K562 (cell line): ENCODE measurements around the gene NFATC3. TPM values are rescaled to one million over a fixed set of nuclear protein-coding genes. Genes with fewer than 3 reads are reported as not detected.

Experiments used
- ATAC-seq: fragments of 200-7000 bp; cut with Tn5 transposase; 3 replicates; pipeline ENCODE4 v1.9.1; 2020; ENCODE audit warnings: moderate library complexity
- BruUV-seq: library from RNA; stranded (reverse); fragments of 400-500 nt; replicated peaks from 2 replicates; lab custom pipeline; 2021; lab: Mats Ljungman, UMichigan
- CTCF ChIA-PET: fragments of 300-600 bp; formaldehyde crosslinking; extraction: SDS; loops from one replicate; lab custom pipeline; 2021; ENCODE audit warnings: low intra/inter-chr PET ratio; lab: Yijun Ruan, JAX
- POLR2A ChIA-PET: fragments of 300-600, 350-650 bp; sonication (Branson Sonifier 250); formaldehyde crosslinking; extraction: SDS; loops from one replicate; lab custom pipeline; 2021; ENCODE audit warnings: antibody characterized with exemption, inconsistent platforms; lab: Yijun Ruan, JAX
- DNase-seq, 4 experiments: peaks; one replicate each; pipeline versions ENCODE4 v3.0.0 to v3.0.0-alpha.2; 2011 to 2018; ENCODE audit warnings: low spot score in 3 of 4, mixed read lengths in 3 of 4; ENCODE audit errors: extremely low read depth in 1 of 4
- FAIRE-seq: peaks from 2 replicates; lab custom pipeline; 2011; peaks lifted over from hg19 to GRCh38; lab: Jason Lieb, UNC
- H2AFZ ChIP-seq: 2 replicates; pipeline ENCODE4 v1.6.0; 2011; ENCODE audit warnings: low read depth, low read length, control low read depth, inconsistent platforms
- H3K27ac ChIP-seq: fragments of 200-600 bp; 3 replicates; pipeline ENCODE4 v1.8.0; 2011; ENCODE audit warnings: low read depth, mild to moderate bottlenecking, control low read depth, inconsistent platforms, low read length, moderate library complexity, mixed read lengths; ENCODE audit errors: extremely low read depth
- H3K27me3 ChIP-seq, 2 experiments: fragments of 300-600 bp in 1 of 2; 2 replicates in 1 of 2; 3 replicates in 1 of 2; pipeline versions ENCODE4 v1.6.0 to v1.8.0; 2011; ENCODE audit warnings: inconsistent platforms in 2 of 2, low read length in 2 of 2, mild to moderate bottlenecking in 1 of 2, mixed read lengths in 1 of 2, moderate library complexity in 1 of 2; ENCODE audit not compliant: control insufficient read depth in 2 of 2, insufficient read depth in 2 of 2
- H3K36me3 ChIP-seq: fragments of 300-600 bp; 3 replicates; pipeline ENCODE4 v1.8.0; 2011; ENCODE audit warnings: mild to moderate bottlenecking, low read length, inconsistent platforms; ENCODE audit not compliant: control insufficient read depth, insufficient read depth
- H3K4me1 ChIP-seq, 2 experiments: fragments of 200-600 bp in 1 of 2; replicated peaks in 1 of 2; 2 replicates in 1 of 2; 3 replicates in 1 of 2; pipeline versions ENCODE4 v1.5.1 to v1.8.0; 2011; ENCODE audit warnings: inconsistent platforms in 2 of 2, low read length in 2 of 2, mild to moderate bottlenecking in 1 of 2, mixed read lengths in 1 of 2, moderate library complexity in 1 of 2; ENCODE audit not compliant: control insufficient read depth in 2 of 2, insufficient read depth in 2 of 2
- H3K4me2 ChIP-seq: 2 replicates; pipeline ENCODE4 v1.6.1; 2011; ENCODE audit warnings: low read length, control low read depth, inconsistent platforms, mixed read lengths; ENCODE audit not compliant: insufficient read depth
- H3K4me3 ChIP-seq: fragments of 200-600 bp; sonication (generic), shearing (Covaris generic); 2 replicates; pipeline ENCODE4 v1.5.1; 2016; ENCODE audit warnings: control low read depth, inconsistent platforms
- H3K79me2 ChIP-seq: fragments of 200-600 bp; 3 replicates; pipeline ENCODE4 v1.8.0; 2011; ENCODE audit warnings: low read length, inconsistent platforms; ENCODE audit not compliant: control insufficient read depth, insufficient read depth
- H3K9ac ChIP-seq, 2 experiments: 2 replicates each; pipeline versions ENCODE4 v1.6.0 to v1.6.1; 2011; ENCODE audit warnings: low read depth in 2 of 2, low read length in 2 of 2, control low read depth in 1 of 2, inconsistent platforms in 1 of 2, mild to moderate bottlenecking in 1 of 2, mixed read lengths in 1 of 2; ENCODE audit not compliant: insufficient read depth in 1 of 2
- H3K9me1 ChIP-seq: one replicate; pipeline ENCODE4 v1.6.0; 2011; ENCODE audit warnings: inconsistent platforms, mild to moderate bottlenecking, low read length, moderate library complexity; ENCODE audit not compliant: control insufficient read depth, insufficient read depth
- H3K9me3 ChIP-seq: replicated peaks from 2 replicates; pipeline ENCODE4 v1.5.1; 2011; ENCODE audit warnings: low read depth, low read length, inconsistent platforms; ENCODE audit not compliant: control insufficient read depth, insufficient read depth
- H4K20me1 ChIP-seq: replicated peaks from 2 replicates; pipeline ENCODE4 v1.6.1; 2011; ENCODE audit warnings: low read length, inconsistent platforms, mixed read lengths; ENCODE audit not compliant: control insufficient read depth, insufficient read depth
- CHD4 ChIP-seq: fragments of 200-600 bp; sonication (generic); IDR thresholded peaks from 3 replicates; pipeline ENCODE4 v1.6.1; 2012; ENCODE audit warnings: low read depth, mild to moderate bottlenecking, mixed read lengths, low read length, inconsistent platforms; ENCODE audit not compliant: insufficient read depth, insufficient replicate concordance, poor library complexity, severe bottlenecking
- COPS2 ChIP-seq: fragments of 450-650 bp; conservative IDR thresholded peaks from 2 replicates; pipeline ENCODE4 v1.6.1; 2016; ENCODE audit warnings: mild to moderate bottlenecking, moderate library complexity
- GATAD2B ChIP-seq: fragments of 450-650 bp; IDR thresholded peaks from 2 replicates; pipeline ENCODE4 v1.6.1; 2017; ENCODE audit warnings: mild to moderate bottlenecking, borderline replicate concordance
- HMG20B ChIP-seq: fragments of 250-450 bp; sonication (Bioruptor Pico); IDR thresholded peaks from 2 replicates; pipeline ENCODE4 v1.5.0; 2021; ENCODE audit warnings: mild to moderate bottlenecking
- KAT2B ChIP-seq: IDR thresholded peaks from one replicate; pipeline ENCODE4 v1.6.1; 2012; ENCODE audit warnings: low read depth, mild to moderate bottlenecking, control low read depth, inconsistent platforms, low read length, moderate library complexity
- KDM2B ChIP-seq: fragments of 250-450 bp; sonication (Bioruptor Pico); IDR thresholded peaks from 2 replicates; pipeline ENCODE4 v1.8.0; 2021; ENCODE audit warnings: mild to moderate bottlenecking, moderate library complexity
- RBBP5 ChIP-seq: fragments of 200-600 bp; sonication (generic); IDR thresholded peaks from 2 replicates; pipeline ENCODE4 v1.6.1; 2012; ENCODE audit warnings: borderline replicate concordance, mild to moderate bottlenecking, low read length, control low read depth, inconsistent platforms; ENCODE audit not compliant: insufficient read depth, poor library complexity, severe bottlenecking
- RBM25 ChIP-seq: fragments of 200-400 bp; formaldehyde crosslinking; IDR thresholded peaks from 2 replicates; pipeline ENCODE4 v1.6.1; 2018; ENCODE audit warnings: low read length, low read depth, moderate library complexity; ENCODE audit not compliant: severe bottlenecking
- RNF2 ChIP-seq: sonication (generic); IDR thresholded peaks from 2 replicates; pipeline ENCODE4 v1.6.1; 2016
- SMARCB1 ChIP-seq: IDR thresholded peaks from 2 replicates; pipeline ENCODE4 v1.6.1; 2011; ENCODE audit warnings: improper control_type of control experiment, low read depth; ENCODE audit not compliant: insufficient read length
- ZNF121 ChIP-seq: sonication (generic); formaldehyde crosslinking; conservative IDR thresholded peaks from 2 replicates; pipeline ENCODE4 v1.8.0; 2022; ENCODE audit warnings: missing genetic modification reagents
- ZNF561 ChIP-seq: fragments of 450-650 bp; formaldehyde crosslinking; conservative IDR thresholded peaks from 2 replicates; pipeline ENCODE4 v1.4.0; 2020; ENCODE audit warnings: mild to moderate bottlenecking, moderate library complexity
- ZNF668 ChIP-seq: fragments of 250-450 bp; sonication (Bioruptor Pico); IDR thresholded peaks from 2 replicates; pipeline ENCODE4 v1.8.0; 2022; ENCODE audit warnings: mild to moderate bottlenecking, inconsistent platforms
- WGBS: fragments of 100-300 bp; shearing (Covaris generic); methylation state at CpG from one replicate; pipeline ENCODE4 v1.1.6; 2016; ENCODE audit warnings: low coverage, mixed read lengths; ENCODE audit not compliant: insufficient coverage; ENCODE audit errors: missing lambda C conversion rate; 5-methylcytosine and 5-hydroxymethylcytosine counted together
- in situ Hi-C: fragments of 300-500 bp; cut with MboI; formaldehyde crosslinking; loops from 4 replicates; pipeline ENCODE4 v1.15.0; 2018; ENCODE audit warnings: inconsistent platforms, mixed read lengths
- intact Hi-C: fragments of 100-400 bp; cut with micrococcal nuclease; formaldehyde crosslinking; loops from 2 replicates; pipeline ENCODE4 v1.14.2; 2022
- polyA plus RNA-seq, 8 experiments: library from polyadenylated mRNA; depleted of rRNA in 4 of 8; stranded (reverse) in 5 of 8; unstranded in 3 of 8; fragments of >200 nt; fragmentation: Nextera tagmentation in 2 of 8; fragmentation: Illumina TruSeq in 1 of 8; extraction: Ambion mirVana in 2 of 8; extraction: Trizol in 1 of 8; gene quantifications; 2 replicates each; pipeline versions ENCODE4 v1.2.1 to v1.2.3, GENCODE V29; 2011 to 2014; ENCODE audit warnings: inconsistent platforms in 1 of 8, missing spikeins in 1 of 8
- total RNA-seq, 7 experiments: library from RNA; depleted of rRNA in 6 of 7; stranded (reverse); fragments of >200 nt in 6 of 7; fragmentation: Illumina TruSeq in 2 of 7; extraction: Trizol in 2 of 7; gene quantifications; 2 replicates each; pipeline versions ENCODE4 v1.2.1 to v1.2.3, GENCODE V29; 2011 to 2021; ENCODE audit warnings: low replicate concordance in 1 of 7
- TF ChIP-seq, protein P1 (sequence below): fragments of 450-650 bp; formaldehyde crosslinking; IDR thresholded peaks from 2 replicates; pipeline ENCODE4 v1.4.0; 2020; ENCODE audit warnings: mild to moderate bottlenecking, moderate library complexity

The NFATC3 gene
- total and polyA plus RNA-seq, 9 of the 15 experiments (the other 6 are each of a cell fraction or from before 2014, with no cell fraction given), result 15.7 to 98.4 (median 59.4) TPM

DNA sequence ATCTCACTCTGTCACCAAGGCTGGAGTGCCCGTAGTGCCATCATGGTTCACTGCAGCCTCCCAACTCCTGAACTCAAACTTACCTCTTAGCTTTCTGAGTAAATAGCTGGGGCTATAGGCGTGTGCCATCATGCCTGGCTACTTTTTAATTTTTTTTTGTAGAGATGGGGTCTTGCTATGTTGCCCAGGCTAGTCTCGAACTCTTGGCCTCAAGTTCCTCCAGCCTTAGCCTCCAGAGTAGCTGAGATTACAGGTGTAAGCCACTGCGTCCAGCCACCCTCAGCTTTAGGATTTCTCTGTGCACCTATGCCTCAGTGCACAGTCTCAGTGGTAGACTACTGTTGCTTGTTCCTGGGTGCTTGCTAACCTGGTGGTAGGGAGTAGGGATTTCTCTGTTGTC lies 184.6 kb downstream of the NFATC3 start:
- Histone ChIP-seq H3K36me3 (peaks cover 66% of the 10 kb centered on the region), H3K9me3 (no peaks in the 10 kb centered on the region), H3K4me1 (peaks cover 11 to 21% of the 10 kb centered on the region in 2 experiments; a peak in 4 of 5 replicates), H3K4me2 (no peak overlapping the region), H4K20me1 (peaks cover 40% of the 10 kb centered on the region), H3K79me2 (peaks cover 86% of the 10 kb centered on the region), H3K9ac (no peak overlapping the region), H3K27me3 (no peaks in the 10 kb centered on the region), H3K4me3 (no peak overlapping the region), H3K27ac (no peak overlapping the region), H2AFZ (no peak overlapping the region), H3K9me1 (no peaks in the 10 kb centered on the region)
- ATAC-seq, result no peak
- POLR2A ChIA-PET, result interaction anchor here (0.6 to 1.2 kb wide), 3 partner anchors 34 to 335 kb away, joined by 3 read pairs; partner anchors contain the start of genes PRMT7 and SLC7A6OS
- intact Hi-C loops (no loop called here), in situ Hi-C loops (no loop called here)
- TF ChIP-seq KDM2B (no peak), ZNF121 (CRISPR knock-in tag) (peak; percentile 89), RBM25 (peak; percentile 37)
- CTCF ChIA-PET, result no interaction called here
- FAIRE-seq, result no peak
- 92% methylated on average over 4 of the region's 4 CpGs for WGBS
- no TSS peak for BruUV-seq
- no peak for DNase-seq

DNA sequence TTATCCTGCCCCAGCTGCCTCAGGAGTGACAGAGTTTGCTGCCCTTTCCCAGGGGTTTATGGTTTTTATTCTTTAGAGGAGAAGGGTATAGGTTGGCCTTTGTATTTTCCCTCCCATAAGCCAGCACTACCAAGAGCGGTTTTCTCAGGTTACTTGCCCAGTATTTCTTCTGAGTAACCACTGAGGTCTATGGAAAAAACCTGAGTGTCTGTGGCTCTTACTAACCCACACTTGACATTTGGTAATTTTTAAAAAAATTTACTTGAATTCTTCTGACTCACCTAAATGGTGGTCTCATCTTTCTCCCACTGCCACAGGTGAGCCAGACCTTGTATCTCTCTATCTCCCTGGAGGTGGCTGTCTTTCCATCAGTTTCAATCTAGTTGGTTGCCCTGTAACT lies 185.2 kb downstream of the NFATC3 start:
- DNase-seq (no peak), FAIRE-seq (no peak)
- CTCF ChIA-PET, result no interaction called here
- Histone ChIP-seq H3K79me2 (peaks cover 81% of the 10 kb centered on the region), H3K4me2 (no peak overlapping the region), H3K4me3 (no peak overlapping the region), H2AFZ (no peak overlapping the region)
- 0% methylated on average over 1 of the region's 1 CpG for WGBS
- no peak for TF ChIP-seq RBBP5
- TF ChIP-seq, protein P1, sequence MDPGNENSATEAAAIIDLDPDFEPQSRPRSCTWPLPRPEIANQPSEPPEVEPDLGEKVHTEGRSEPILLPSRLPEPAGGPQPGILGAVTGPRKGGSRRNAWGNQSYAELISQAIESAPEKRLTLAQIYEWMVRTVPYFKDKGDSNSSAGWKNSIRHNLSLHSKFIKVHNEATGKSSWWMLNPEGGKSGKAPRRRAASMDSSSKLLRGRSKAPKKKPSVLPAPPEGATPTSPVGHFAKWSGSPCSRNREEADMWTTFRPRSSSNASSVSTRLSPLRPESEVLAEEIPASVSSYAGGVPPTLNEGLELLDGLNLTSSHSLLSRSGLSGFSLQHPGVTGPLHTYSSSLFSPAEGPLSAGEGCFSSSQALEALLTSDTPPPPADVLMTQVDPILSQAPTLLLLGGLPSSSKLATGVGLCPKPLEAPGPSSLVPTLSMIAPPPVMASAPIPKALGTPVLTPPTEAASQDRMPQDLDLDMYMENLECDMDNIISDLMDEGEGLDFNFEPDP (CRISPR knock-in tag), result no peak
- TF ChIP-seq ZNF561 (CRISPR knock-in tag), result no peak
- TF ChIP-seq COPS2, result no peak
- TF ChIP-seq ZNF668 (CRISPR knock-in tag), result no peak
- no peak for TF ChIP-seq RBM25
- no peak for TF ChIP-seq GATAD2B
- no peak for TF ChIP-seq CHD4
- no peak for TF ChIP-seq KAT2B
- no peak for TF ChIP-seq HMG20B (CRISPR knock-in tag)
- no peak for TF ChIP-seq SMARCB1
- TF ChIP-seq RNF2, result no peak
- TF ChIP-seq, all 486 proteins: peak for 0
- Histone ChIP-seq H3K27ac (no peak overlapping the region), H4K20me1 (peaks cover 36% of the 10 kb centered on the region), H3K9me1 (no peaks in the 10 kb centered on the region), H3K9ac (no peak overlapping the region), H3K27me3 (no peaks in the 10 kb centered on the region), H3K4me1 (peaks cover 8 to 19% of the 10 kb centered on the region in 2 experiments; a peak in 3 of 5 replicates), H3K36me3 (peaks cover 70% of the 10 kb centered on the region), H3K9me3 (no peaks in the 10 kb centered on the region)
- in situ Hi-C loops (no loop called here), intact Hi-C loops (no loop called here)
- ATAC-seq, result no peak
- POLR2A ChIA-PET, result interaction anchor here (0.6 kb wide), 1 partner anchor 13 kb away, joined by 3 read pairs; no protein-coding TSS in a partner anchor
- no TSS peak for BruUV-seq
